Subcutaneous preadipocyte (primary cell): ENCODE data around the gene KCNE1. TPM values are rescaled to one million over a fixed set of nuclear protein-coding genes. Genes with fewer than 3 reads are reported as not detected.

Experiments
- small RNA-seq: library from RNA; depleted of rRNA; stranded (forward); fragments of <200 nt; gene quantifications from one replicate; pipeline ENCODE3, GENCODE V24; 2012
- total RNA-seq: library from RNA; depleted of rRNA; stranded (reverse); fragments of >200 nt; gene quantifications from 2 replicates; pipeline ENCODE4 v1.2.3, GENCODE V29; 2012

Gene KCNE1
- under 0.01 and 0.59 TPM in 2 replicates for total RNA-seq

GRCh38 chr21:34511787-34512455, at the start of gene KCNE1:
Gene KCNE1, minus strand, starts transcription at chr21:34512210. Its CDS starts 62,576 bp downstream, at chr21:34449634.

GRCh38 chr21:34423805-34424204, 88.2 kb downstream of the KCNE1 start, which contains the start of gene SMIM34:
Gene SMIM34, minus strand, starts transcription at chr21:34423951. Its CDS starts 112 bp downstream, at chr21:34423839.

Small RNA genes lying within 50 kb of the gene (small RNA-seq; reads per million reads assigned to genes)
- gene RF00614: not detected

Other genes with a start within 250 kb of the KCNE1 start
- gene KCNE2, start 148.2 kb downstream of the KCNE1 start, total RNA-seq: not detected in 2 replicates
- gene SMIM11, start 136.7 kb downstream of the KCNE1 start, total RNA-seq: 12.3 and 15.1 TPM in 2 replicates
- not detected in 2 replicates for gene SMIM34, start 88.3 kb downstream of the KCNE1 start, total RNA-seq
- gene RCAN1, start 102.9 kb upstream of the KCNE1 start, total RNA-seq: 26.2 and 35.6 TPM in 2 replicates
- 0.20 and 0.73 TPM in 2 replicates for gene CLIC6, start 156.8 kb upstream of the KCNE1 start, total RNA-seq